GM23338 (cell line): Measurements from ENCODE around the gene CERS2. TPM values are rescaled to one million over a fixed set of nuclear protein-coding genes. Genes with fewer than 3 reads are reported as not detected.

Experiments
- ATAC-seq: fragments of 200-7000 bp; cut with Tn5 transposase; 3 replicates; pipeline ENCODE4 v1.9.1; 2020
- DNase-seq: peaks from one replicate; pipeline ENCODE4 v3.0.0-alpha.2; 2015; ENCODE audit warnings: low spot score
- H2AFZ ChIP-seq: fragments of 200-600 bp; sonication (generic); 2 replicates; pipeline ENCODE4 v1.8.0; 2016; ENCODE audit warnings: antibody characterized with exemption, mild to moderate bottlenecking, moderate library complexity
- H3F3A ChIP-seq: fragments of 200-600 bp; sonication (generic); replicated peaks from 2 replicates; pipeline ENCODE4 v1.8.0; 2017; ENCODE audit warnings: antibody characterized with exemption, mixed run types, low read depth
- H3K27ac ChIP-seq: fragments of 200-600 bp; sonication (generic); 2 replicates; pipeline ENCODE4 v1.6.1; 2016; ENCODE audit warnings: low read depth
- H3K27me3 ChIP-seq: fragments of 200-600 bp; sonication (generic); 2 replicates; pipeline ENCODE4 v1.8.0; 2016; ENCODE audit warnings: mild to moderate bottlenecking, mixed run types, moderate library complexity; ENCODE audit not compliant: insufficient read depth
- H3K36me3 ChIP-seq: fragments of 200-600 bp; sonication (generic); 2 replicates; pipeline ENCODE4 v1.8.0; 2016; ENCODE audit warnings: mild to moderate bottlenecking; ENCODE audit not compliant: insufficient read depth
- H3K4me1 ChIP-seq: fragments of 200-600 bp; sonication (generic); 2 replicates; pipeline ENCODE4 v1.8.0; 2016; ENCODE audit warnings: mild to moderate bottlenecking, moderate library complexity; ENCODE audit not compliant: insufficient read depth
- H3K4me2 ChIP-seq: fragments of 200-600 bp; sonication (generic); 2 replicates; pipeline ENCODE4 v1.7.1; 2017; ENCODE audit warnings: mixed run types
- H3K4me3 ChIP-seq: fragments of 200-600 bp; sonication (generic); 2 replicates; pipeline ENCODE4 v1.6.1; 2016; ENCODE audit warnings: mixed run types
- H3K79me2 ChIP-seq: fragments of 200-600 bp; sonication (generic); replicated peaks from 2 replicates; pipeline ENCODE4 v1.8.0; 2017; ENCODE audit warnings: mild to moderate bottlenecking; ENCODE audit not compliant: insufficient read depth
- H3K9me2 ChIP-seq: fragments of 200-600 bp; sonication (generic); 2 replicates; pipeline ENCODE4 v1.8.0; 2017; ENCODE audit not compliant: insufficient read depth
- H4K20me1 ChIP-seq: fragments of 200-600 bp; sonication (generic); replicated peaks from 2 replicates; pipeline ENCODE4 v1.8.0; 2017; ENCODE audit warnings: mild to moderate bottlenecking; ENCODE audit not compliant: insufficient read depth
- H3K27ac Mint-ChIP-seq: 2 replicates; pipeline ENCODE4 v1.8.0; 2020; ENCODE audit warnings: inconsistent platforms, mild to moderate bottlenecking, moderate library complexity, mixed read lengths
- H3K27me3 Mint-ChIP-seq: 3 replicates; pipeline ENCODE4 v1.8.0; 2022; ENCODE audit warnings: low read depth, mild to moderate bottlenecking, moderate library complexity, mixed read lengths, inconsistent platforms; ENCODE audit not compliant: insufficient read depth, poor library complexity
- H3K36me3 Mint-ChIP-seq: 3 replicates; pipeline ENCODE4 v1.8.0; 2021; ENCODE audit warnings: low read depth, mild to moderate bottlenecking, inconsistent platforms, moderate library complexity, mixed read lengths
- H3K4me1 Mint-ChIP-seq: 3 replicates; pipeline ENCODE4 v1.8.0; 2020; ENCODE audit warnings: mild to moderate bottlenecking, inconsistent platforms, mixed read lengths
- H3K4me3 Mint-ChIP-seq: 3 replicates; pipeline ENCODE4 v1.8.0; 2021; ENCODE audit warnings: moderate library complexity, mild to moderate bottlenecking, inconsistent platforms, mixed read lengths
- H3K9me3 Mint-ChIP-seq: 3 replicates; pipeline ENCODE4 v1.8.0; 2020; ENCODE audit warnings: moderate library complexity, mild to moderate bottlenecking, inconsistent platforms, mixed read lengths
- CREB1 ChIP-seq: fragments of 250-450 bp; sonication (Bioruptor Pico); IDR thresholded peaks from 2 replicates; pipeline ENCODE4 v1.5.0; 2020; ENCODE audit warnings: low read depth, mild to moderate bottlenecking, moderate library complexity
- EZH2phosphoT487 ChIP-seq: fragments of 200-600 bp; sonication (generic); IDR thresholded peaks from one replicate; pipeline ENCODE4 v1.8.1; 2018; ENCODE audit warnings: antibody characterized with exemption; ENCODE audit not compliant: unreplicated experiment
- POLR2AphosphoS5 ChIP-seq: IDR thresholded peaks from 2 replicates; pipeline ENCODE4 v1.6.1; 2016; ENCODE audit warnings: antibody characterized with exemption, low read depth
- STAT1 ChIP-seq: IDR thresholded peaks from one replicate; pipeline ENCODE4 v1.6.1; 2016; ENCODE audit warnings: antibody characterized with exemption; ENCODE audit not compliant: unreplicated experiment
- polyA plus RNA-seq: library from polyadenylated mRNA; unstranded; fragments of >200 nt; fragmentation: Nextera tagmentation; extraction: Ambion mirVana; gene quantifications from 2 replicates; pipeline ENCODE4 v1.2.1, GENCODE V29; 2016
- total RNA-seq: library from RNA; depleted of rRNA; stranded (reverse); fragments of >200 nt; shearing (Covaris generic); gene quantifications from 2 replicates; pipeline ENCODE4 v1.2.3, GENCODE V29; 2014
- TF ChIP-seq, protein P1 (sequence below), 2 experiments: fragments of 200-600 bp in 1 of 2; sonication (generic) in 1 of 2; conservative IDR thresholded peaks; 2 replicates each; pipeline versions ENCODE4 v1.5.1 to v1.6.1; 2016 to 2017; ENCODE audit warnings: antibody characterized with exemption in 2 of 2, low read depth in 2 of 2, mild to moderate bottlenecking in 2 of 2, moderate library complexity in 1 of 2
- TF ChIP-seq, protein P2 (sequence below): fragments of 250-450 bp; sonication (Bioruptor Pico); IDR thresholded peaks from 2 replicates; pipeline ENCODE4 v1.5.0; 2020; ENCODE audit warnings: mild to moderate bottlenecking, moderate library complexity

The CERS2 gene
- total and polyA plus RNA-seq, 2 experiments from 2014 or later, result 83.3 to 120 TPM

DNA sequence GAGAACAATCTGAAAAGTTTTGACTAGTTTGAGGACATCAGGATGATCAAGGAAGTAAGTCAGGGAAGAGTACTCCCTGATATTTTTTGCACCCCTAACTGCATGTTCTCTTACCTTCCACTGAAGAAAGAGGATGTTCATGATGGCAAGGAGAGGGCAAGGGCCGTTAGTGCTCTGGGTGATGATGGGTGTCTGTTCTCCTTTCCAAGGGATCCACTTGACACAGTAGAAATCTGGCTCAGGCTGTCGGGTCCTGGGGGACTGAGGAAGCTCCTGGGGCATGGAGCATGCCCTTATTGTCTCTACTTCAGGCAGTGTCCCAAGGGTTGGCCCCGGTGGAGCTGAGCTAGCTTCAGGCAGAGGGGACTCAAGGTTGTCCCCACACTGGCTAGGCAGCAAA is 27.4 kb upstream of the CERS2 start:
- H3K36me3 Mint-ChIP-seq, result peaks cover 5% of the 10 kb centered on the region; the same call in 2 of the 3 replicates
- DNase-seq (no peak), ATAC-seq (no peak)
- no peaks in the 10 kb centered on the region for H3K9me3 Mint-ChIP-seq
- no peak overlapping the region for H3K4me3 ChIP-seq
- no peaks in the 10 kb centered on the region for H4K20me1 ChIP-seq
- no peaks in the 10 kb centered on the region for H3K79me2 ChIP-seq
- H3K4me3 Mint-ChIP-seq, result no peak overlapping the region; the same call in 2 of the 3 replicates
- H3F3A ChIP-seq, result peaks cover 4% of the 10 kb centered on the region; the same call in 1 of the 2 replicates
- H3K27me3 Mint-ChIP-seq, result peaks cover 23% of the 10 kb centered on the region
- H3K36me3 ChIP-seq, result no peaks in the 10 kb centered on the region
- H2AFZ ChIP-seq, result no peak overlapping the region
- H3K9me2 ChIP-seq, result no peaks in the 10 kb centered on the region
- no peak overlapping the region for H3K27ac Mint-ChIP-seq
- H3K27ac ChIP-seq, result no peak overlapping the region
- peaks cover 17% of the 10 kb centered on the region for H3K4me1 ChIP-seq
- TF ChIP-seq, protein P1, sequence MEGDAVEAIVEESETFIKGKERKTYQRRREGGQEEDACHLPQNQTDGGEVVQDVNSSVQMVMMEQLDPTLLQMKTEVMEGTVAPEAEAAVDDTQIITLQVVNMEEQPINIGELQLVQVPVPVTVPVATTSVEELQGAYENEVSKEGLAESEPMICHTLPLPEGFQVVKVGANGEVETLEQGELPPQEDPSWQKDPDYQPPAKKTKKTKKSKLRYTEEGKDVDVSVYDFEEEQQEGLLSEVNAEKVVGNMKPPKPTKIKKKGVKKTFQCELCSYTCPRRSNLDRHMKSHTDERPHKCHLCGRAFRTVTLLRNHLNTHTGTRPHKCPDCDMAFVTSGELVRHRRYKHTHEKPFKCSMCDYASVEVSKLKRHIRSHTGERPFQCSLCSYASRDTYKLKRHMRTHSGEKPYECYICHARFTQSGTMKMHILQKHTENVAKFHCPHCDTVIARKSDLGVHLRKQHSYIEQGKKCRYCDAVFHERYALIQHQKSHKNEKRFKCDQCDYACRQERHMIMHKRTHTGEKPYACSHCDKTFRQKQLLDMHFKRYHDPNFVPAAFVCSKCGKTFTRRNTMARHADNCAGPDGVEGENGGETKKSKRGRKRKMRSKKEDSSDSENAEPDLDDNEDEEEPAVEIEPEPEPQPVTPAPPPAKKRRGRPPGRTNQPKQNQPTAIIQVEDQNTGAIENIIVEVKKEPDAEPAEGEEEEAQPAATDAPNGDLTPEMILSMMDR (conservative IDR thresholded peaks at IDR 0.05; ENCODE audit: low read depth in 2 of 2), result no peak
- TF ChIP-seq CREB1 (CRISPR knock-in tag) (no peak), POLR2AphosphoS5 (no peak), STAT1 (no peak), EZH2phosphoT487 (no peak)
- TF ChIP-seq, protein P2, sequence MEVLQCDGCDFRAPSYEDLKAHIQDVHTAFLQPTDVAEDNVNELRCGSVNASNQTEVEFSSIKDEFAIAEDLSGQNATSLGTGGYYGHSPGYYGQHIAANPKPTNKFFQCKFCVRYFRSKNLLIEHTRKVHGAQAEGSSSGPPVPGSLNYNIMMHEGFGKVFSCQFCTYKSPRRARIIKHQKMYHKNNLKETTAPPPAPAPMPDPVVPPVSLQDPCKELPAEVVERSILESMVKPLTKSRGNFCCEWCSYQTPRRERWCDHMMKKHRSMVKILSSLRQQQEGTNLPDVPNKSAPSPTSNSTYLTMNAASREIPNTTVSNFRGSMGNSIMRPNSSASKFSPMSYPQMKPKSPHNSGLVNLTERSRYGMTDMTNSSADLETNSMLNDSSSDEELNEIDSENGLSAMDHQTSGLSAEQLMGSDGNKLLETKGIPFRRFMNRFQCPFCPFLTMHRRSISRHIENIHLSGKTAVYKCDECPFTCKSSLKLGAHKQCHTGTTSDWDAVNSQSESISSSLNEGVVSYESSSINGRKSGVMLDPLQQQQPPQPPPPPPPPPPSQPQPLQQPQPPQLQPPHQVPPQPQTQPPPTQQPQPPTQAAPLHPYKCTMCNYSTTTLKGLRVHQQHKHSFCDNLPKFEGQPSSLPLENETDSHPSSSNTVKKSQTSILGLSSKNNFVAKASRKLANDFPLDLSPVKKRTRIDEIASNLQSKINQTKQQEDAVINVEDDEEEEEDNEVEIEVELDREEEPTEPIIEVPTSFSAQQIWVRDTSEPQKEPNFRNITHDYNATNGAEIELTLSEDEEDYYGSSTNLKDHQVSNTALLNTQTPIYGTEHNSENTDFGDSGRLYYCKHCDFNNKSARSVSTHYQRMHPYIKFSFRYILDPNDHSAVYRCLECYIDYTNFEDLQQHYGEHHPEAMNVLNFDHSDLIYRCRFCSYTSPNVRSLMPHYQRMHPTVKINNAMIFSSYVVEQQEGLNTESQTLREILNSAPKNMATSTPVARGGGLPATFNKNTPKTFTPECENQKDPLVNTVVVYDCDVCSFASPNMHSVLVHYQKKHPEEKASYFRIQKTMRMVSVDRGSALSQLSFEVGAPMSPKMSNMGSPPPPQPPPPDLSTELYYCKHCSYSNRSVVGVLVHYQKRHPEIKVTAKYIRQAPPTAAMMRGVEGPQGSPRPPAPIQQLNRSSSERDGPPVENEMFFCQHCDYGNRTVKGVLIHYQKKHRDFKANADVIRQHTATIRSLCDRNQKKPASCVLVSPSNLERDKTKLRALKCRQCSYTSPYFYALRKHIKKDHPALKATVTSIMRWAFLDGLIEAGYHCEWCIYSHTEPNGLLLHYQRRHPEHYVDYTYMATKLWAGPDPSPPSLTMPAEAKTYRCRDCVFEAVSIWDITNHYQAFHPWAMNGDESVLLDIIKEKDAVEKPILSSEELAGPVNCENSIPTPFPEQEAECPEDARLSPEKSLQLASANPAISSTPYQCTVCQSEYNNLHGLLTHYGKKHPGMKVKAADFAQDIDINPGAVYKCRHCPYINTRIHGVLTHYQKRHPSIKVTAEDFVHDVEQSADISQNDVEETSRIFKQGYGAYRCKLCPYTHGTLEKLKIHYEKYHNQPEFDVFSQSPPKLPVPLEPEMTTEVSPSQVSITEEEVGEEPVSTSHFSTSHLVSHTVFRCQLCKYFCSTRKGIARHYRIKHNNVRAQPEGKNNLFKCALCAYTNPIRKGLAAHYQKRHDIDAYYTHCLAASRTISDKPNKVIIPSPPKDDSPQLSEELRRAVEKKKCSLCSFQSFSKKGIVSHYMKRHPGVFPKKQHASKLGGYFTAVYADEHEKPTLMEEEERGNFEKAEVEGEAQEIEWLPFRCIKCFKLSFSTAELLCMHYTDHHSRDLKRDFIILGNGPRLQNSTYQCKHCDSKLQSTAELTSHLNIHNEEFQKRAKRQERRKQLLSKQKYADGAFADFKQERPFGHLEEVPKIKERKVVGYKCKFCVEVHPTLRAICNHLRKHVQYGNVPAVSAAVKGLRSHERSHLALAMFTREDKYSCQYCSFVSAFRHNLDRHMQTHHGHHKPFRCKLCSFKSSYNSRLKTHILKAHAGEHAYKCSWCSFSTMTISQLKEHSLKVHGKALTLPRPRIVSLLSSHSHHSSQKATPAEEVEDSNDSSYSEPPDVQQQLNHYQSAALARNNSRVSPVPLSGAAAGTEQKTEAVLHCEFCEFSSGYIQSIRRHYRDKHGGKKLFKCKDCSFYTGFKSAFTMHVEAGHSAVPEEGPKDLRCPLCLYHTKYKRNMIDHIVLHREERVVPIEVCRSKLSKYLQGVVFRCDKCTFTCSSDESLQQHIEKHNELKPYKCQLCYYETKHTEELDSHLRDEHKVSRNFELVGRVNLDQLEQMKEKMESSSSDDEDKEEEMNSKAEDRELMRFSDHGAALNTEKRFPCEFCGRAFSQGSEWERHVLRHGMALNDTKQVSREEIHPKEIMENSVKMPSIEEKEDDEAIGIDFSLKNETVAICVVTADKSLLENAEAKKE, result no peak
- H3K4me1 Mint-ChIP-seq, result peaks cover 23% of the 10 kb centered on the region
- no peak overlapping the region for H3K4me2 ChIP-seq
- no peaks in the 10 kb centered on the region for H3K27me3 ChIP-seq
